Stimulated activated CD4-positive, alpha-beta T cell treated with anti-CD3 and anti-CD28 coated beads, Interleukin-4, amount 100 ng/mL, for 4 hours (primary cell): Measurements from ENCODE around the gene MRTFA.

Source experiments
- DNase-seq, 2 experiments: peaks; one replicate each; pipeline ENCODE4 v3.0.0-alpha.2; 2020

The MRTFA gene

GRCh38 chr22:40420341-40421081, 216.0 kb downstream of the MRTFA start:
- no peak for DNase-seq

GRCh38 chr22:40419718-40420117, 216.8 kb downstream of the MRTFA start:
- DNase-seq = no peak

GRCh38 chr22:40418366-40419201, 217.9 kb downstream of the MRTFA start:
- DNase-seq = no peak

- DNase-seq = no peak
Measured at GRCh38 chr22:40417881-40418280, 218.6 kb downstream of the MRTFA start.

- DNase-seq = no peak
Measured at GRCh38 chr22:40417041-40417440, 219.5 kb downstream of the MRTFA start.

- DNase-seq = no peak
Measured at GRCh38 chr22:40416636-40417035, 219.9 kb downstream of the MRTFA start.

- DNase-seq = no peak
Measured at GRCh38 chr22:40416267-40416570, 220.3 kb downstream of the MRTFA start.

- DNase-seq = no peak
Measured at GRCh38 chr22:40415531-40416266, 220.8 kb downstream of the MRTFA start.

- no peak for DNase-seq
Measured at GRCh38 chr22:40414838-40415505, 221.5 kb downstream of the MRTFA start.

GRCh38 chr22:40414311-40414710, 222.2 kb downstream of the MRTFA start:
- no peak for DNase-seq

- no peak for DNase-seq
Measured at GRCh38 chr22:40413873-40414272, 222.6 kb downstream of the MRTFA start.

GRCh38 chr22:40412441-40412840, 224.1 kb downstream of the MRTFA start:
- DNase-seq = no peak

GRCh38 chr22:40411506-40411861, 225.0 kb downstream of the MRTFA start:
- no peak for DNase-seq

GRCh38 chr22:40410731-40411505, 225.6 kb downstream of the MRTFA start:
- no peak for DNase-seq

- no peak for DNase-seq
Measured at GRCh38 chr22:40410272-40410671, 226.2 kb downstream of the MRTFA start.

GRCh38 chr22:40409613-40410113, 226.9 kb downstream of the MRTFA start:
- no peak for DNase-seq

- DNase-seq = no peak
Measured at GRCh38 chr22:40408718-40409612, 227.6 kb downstream of the MRTFA start.

- DNase-seq = no peak
Measured at GRCh38 chr22:40407831-40408717, 228.4 kb downstream of the MRTFA start.

- DNase-seq = no peak
Measured at GRCh38 chr22:40407021-40407761, 229.3 kb downstream of the MRTFA start.
